Mesendoderm (in vitro differentiated cells): ENCODE measurements around the gene NXN.
A peak's percentile ranks its signal among the peaks of the same experiment; 100 is the strongest.
"Not testable (repeated sequence)": the region's sequence is repeated elsewhere in the genome, so short reads cannot be mapped to it uniquely, and the experiment has no call there.

Experiments
- DNase-seq: peaks from one replicate; pipeline ENCODE4 v3.0.0; 2013
- H2AK5ac ChIP-seq: 2 replicates; pipeline ENCODE4 v1.6.1; 2013; ENCODE audit warnings: low read length, inconsistent platforms
- H2BK120ac ChIP-seq: 2 replicates; pipeline ENCODE4 v1.6.1; 2013; ENCODE audit warnings: low read depth, mild to moderate bottlenecking, low read length, moderate library complexity, mixed read lengths
- H2BK15ac ChIP-seq: replicated peaks from 2 replicates; pipeline ENCODE4 v1.6.1; 2013; ENCODE audit warnings: low read depth, mild to moderate bottlenecking, moderate library complexity
- H2BK5ac ChIP-seq: 2 replicates; pipeline ENCODE4 v1.6.1; 2013; ENCODE audit warnings: low read length, inconsistent platforms
- H3K18ac ChIP-seq: 2 replicates; pipeline ENCODE4 v1.6.1; 2013; ENCODE audit warnings: mild to moderate bottlenecking, low read length, mixed read lengths
- H3K23ac ChIP-seq: one replicate; pipeline ENCODE4 v1.6.1; 2013; ENCODE audit warnings: low read length
- H3K27ac ChIP-seq: 2 replicates; pipeline ENCODE4 v1.5.1; 2013; ENCODE audit warnings: low read depth, mild to moderate bottlenecking, inconsistent platforms, low read length, moderate library complexity
- H3K27me3 ChIP-seq: 2 replicates; pipeline ENCODE4 v1.6.1; 2013; ENCODE audit warnings: low read length, control low read depth, mild to moderate bottlenecking, inconsistent platforms; ENCODE audit not compliant: insufficient read depth, poor library complexity
- H3K36me3 ChIP-seq: 2 replicates; pipeline ENCODE4 v1.6.1; 2013; ENCODE audit warnings: low read length, inconsistent platforms; ENCODE audit not compliant: control insufficient read depth, insufficient read depth
- H3K4ac ChIP-seq: one replicate; pipeline ENCODE4 v1.6.1; 2013; ENCODE audit warnings: low read depth, mild to moderate bottlenecking, low read length, moderate library complexity
- H3K4me1 ChIP-seq: 2 replicates; pipeline ENCODE4 v1.6.1; 2013; ENCODE audit warnings: low read depth, low read length, inconsistent platforms; ENCODE audit not compliant: control insufficient read depth
- H3K4me2 ChIP-seq: 2 replicates; pipeline ENCODE4 v1.6.1; 2013; ENCODE audit warnings: low read length
- H3K4me3 ChIP-seq: 2 replicates; pipeline ENCODE4 v1.5.1; 2013; ENCODE audit warnings: mild to moderate bottlenecking, low read length
- H3K56ac ChIP-seq: one replicate; pipeline ENCODE4 v1.6.1; 2013; ENCODE audit warnings: low read length
- H3K79me1 ChIP-seq: 2 replicates; pipeline ENCODE4 v1.6.1; 2013; ENCODE audit warnings: low read length, inconsistent platforms
- H3K79me2 ChIP-seq: 2 replicates; pipeline ENCODE4 v1.6.1; 2013; ENCODE audit warnings: mild to moderate bottlenecking, low read length; ENCODE audit not compliant: control insufficient read depth, insufficient read depth
- H3K9ac ChIP-seq: 2 replicates; pipeline ENCODE4 v1.6.1; 2013; ENCODE audit warnings: low read length, inconsistent platforms
- H4K5ac ChIP-seq: one replicate; pipeline ENCODE4 v1.6.1; 2013; ENCODE audit warnings: low read length
- H4K8ac ChIP-seq: one replicate; pipeline ENCODE4 v1.6.1; 2013; ENCODE audit warnings: low read depth, mild to moderate bottlenecking, control low read depth, low read length, moderate library complexity
- WGBS: extraction: QIAGEN DNeasy Blood & Tissue Kit; methylation state at CpG from one replicate; pipeline ENCODE4 v1.1.7; 2013; ENCODE audit warnings: low lambda C conversion rate, missing lambda C conversion rate; ENCODE audit not compliant: insufficient coverage; ENCODE audit errors: extremely low coverage; 5-methylcytosine and 5-hydroxymethylcytosine counted together

Gene NXN

GRCh38 chr17:907725-908124 is 71.9 kb downstream of the NXN start:
- Histone ChIP-seq H3K27ac (no peak overlapping the region), H3K4me2 (no peak overlapping the region), H3K79me1 (peaks cover 17% of the 10 kb centered on the region), H3K18ac (no peak overlapping the region), H3K4me1 (peaks cover 2% of the 10 kb centered on the region), H3K56ac (no peak overlapping the region), H3K9ac (no peak overlapping the region), H3K4ac (no peak overlapping the region), H2BK120ac (no peak overlapping the region), H4K5ac (no peak overlapping the region), H3K23ac (no peak overlapping the region), H3K79me2 (peaks cover 56% of the 10 kb centered on the region), H4K8ac (no peak overlapping the region), H3K27me3 (no peaks in the 10 kb centered on the region), H2BK5ac (no peak overlapping the region), H3K4me3 (no peak overlapping the region), H3K36me3 (no peaks in the 10 kb centered on the region), H2BK15ac (no peak overlapping the region), H2AK5ac (no peak overlapping the region)
- no CpG with 5 or more reads among the region's 6 CpGs for WGBS
- DNase-seq, result no peak

DNA sequence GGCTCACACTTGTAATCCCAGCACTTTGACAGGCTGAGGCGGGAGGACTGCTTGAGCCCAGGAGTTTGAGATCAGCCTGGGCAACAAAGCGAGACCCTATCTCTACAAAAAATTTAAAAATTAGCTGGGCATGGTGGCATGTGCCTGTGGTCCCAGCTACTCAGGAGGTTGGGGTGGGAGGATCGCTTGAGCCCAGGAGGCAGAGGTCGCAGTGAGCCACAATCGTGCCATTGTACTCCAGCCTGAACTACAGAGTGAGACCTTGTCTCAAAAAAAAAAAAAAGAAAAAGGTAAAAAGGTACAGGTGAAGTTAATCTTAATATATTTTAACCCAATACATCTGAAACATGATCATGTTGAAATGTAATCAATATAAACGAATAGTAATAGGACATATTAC is 73.9 kb downstream of the NXN start:
- not testable (repeated sequence) for H3K4me3 ChIP-seq, H3K27me3 ChIP-seq, H3K18ac ChIP-seq, H2BK15ac ChIP-seq, H3K9ac ChIP-seq, H3K56ac ChIP-seq, H3K4me1 ChIP-seq, H3K4ac ChIP-seq, H3K4me2 ChIP-seq, H3K23ac ChIP-seq, H2BK120ac ChIP-seq, DNase-seq, H3K36me3 ChIP-seq, H2BK5ac ChIP-seq, H4K5ac ChIP-seq, H2AK5ac ChIP-seq, H3K27ac ChIP-seq, H4K8ac ChIP-seq
- peaks cover 22% of the 10 kb centered on the region for H3K79me1 ChIP-seq
- no CpG with 5 or more reads among the region's 6 CpGs for WGBS
- peaks cover 63% of the 10 kb centered on the region for H3K79me2 ChIP-seq

DNA sequence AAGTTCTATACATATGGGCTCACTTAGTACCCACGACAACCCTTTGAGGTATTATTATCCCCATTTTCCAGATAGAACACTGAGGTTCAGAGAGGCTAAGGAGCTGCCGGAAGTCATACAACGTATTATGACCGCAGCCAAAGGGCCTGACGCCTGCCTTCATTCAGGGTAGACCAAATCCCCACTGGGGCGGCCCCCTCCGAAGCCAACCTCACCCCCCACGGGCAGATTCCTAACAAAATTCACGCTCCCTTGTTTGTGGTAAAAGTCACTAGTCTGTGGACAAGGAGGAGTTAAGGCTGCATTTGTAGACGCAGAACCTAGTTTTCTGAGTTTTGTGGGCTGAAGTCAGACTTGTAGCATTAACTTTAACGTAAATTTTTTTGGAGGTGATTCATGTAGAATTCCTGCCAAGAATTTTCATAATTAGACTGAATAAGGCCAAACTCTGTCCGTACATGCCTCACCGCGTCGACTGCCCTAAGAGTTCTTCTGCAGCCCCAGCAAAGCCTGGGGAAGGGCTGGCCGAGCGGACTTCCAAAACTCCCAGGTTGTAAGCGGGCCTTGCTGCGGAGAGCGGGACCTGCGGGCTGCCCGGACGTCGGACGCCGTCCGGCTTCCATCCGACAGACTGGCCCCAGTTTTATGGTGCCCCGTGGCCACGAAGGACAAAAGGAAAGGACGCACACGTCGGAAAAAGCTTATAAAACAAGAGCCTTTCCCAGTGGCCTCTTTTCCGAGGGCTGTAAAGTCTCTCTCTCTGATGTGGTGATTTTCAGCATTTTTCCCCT is 75.7 kb downstream of the NXN start:
- Histone ChIP-seq H4K8ac (no peak overlapping the region), H3K18ac (no peak overlapping the region), H3K4me1 (no peaks in the 10 kb centered on the region), H3K79me2 (peaks cover 66% of the 10 kb centered on the region), H3K9ac (no peak overlapping the region), H4K5ac (no peak overlapping the region), H3K27me3 (no peaks in the 10 kb centered on the region), H2BK120ac (no peak overlapping the region), H3K4me3 (no peak overlapping the region), H3K56ac (no peak overlapping the region), H3K36me3 (no peaks in the 10 kb centered on the region), H3K4ac (peak overlapping the region; percentile 62), H2BK5ac (no peak overlapping the region), H2BK15ac (no peak overlapping the region), H2AK5ac (no peak overlapping the region), H3K23ac (no peak overlapping the region), H3K27ac (no peak overlapping the region), H3K4me2 (no peak overlapping the region), H3K79me1 (peaks cover 20% of the 10 kb centered on the region)
- WGBS, result no CpG with 5 or more reads among the region's 34 CpGs
- no peak for DNase-seq

DNA sequence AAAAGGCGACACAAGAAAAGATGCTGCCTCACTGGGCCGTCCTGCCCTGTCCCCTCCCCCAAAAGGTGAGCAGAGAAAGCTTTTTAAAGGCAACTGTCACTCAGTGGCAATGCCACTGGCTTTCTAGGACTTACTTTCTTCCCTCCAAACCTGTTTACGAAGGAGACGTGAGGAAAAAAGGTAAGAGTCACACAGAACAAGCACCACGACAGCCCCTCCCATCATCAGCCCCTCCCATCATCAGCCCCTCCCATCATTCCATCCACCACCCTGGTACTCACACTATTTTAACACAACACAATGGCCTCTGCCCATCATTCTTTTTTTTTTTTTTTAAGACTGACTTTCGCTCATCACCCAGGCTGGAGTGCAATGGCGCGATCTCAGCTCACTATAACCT is 77.1 kb downstream of the NXN start:
- Histone ChIP-seq H3K9ac (no peak overlapping the region), H3K27ac (no peak overlapping the region)
- WGBS, result no CpG with 5 or more reads among the region's 8 CpGs

GRCh38 chr17:901964-902363 is 77.6 kb downstream of the NXN start:
- peaks cover 23% of the 10 kb centered on the region for H3K79me1 ChIP-seq
- H3K36me3 ChIP-seq, result no peaks in the 10 kb centered on the region
- no peak overlapping the region for H3K4me3 ChIP-seq
- no peak overlapping the region for H3K56ac ChIP-seq
- H3K18ac ChIP-seq, result no peak overlapping the region
- no peak overlapping the region for H4K8ac ChIP-seq
- H3K9ac ChIP-seq, result no peak overlapping the region
- H2BK5ac ChIP-seq, result no peak overlapping the region
- H2BK120ac ChIP-seq, result no peak overlapping the region
- H4K5ac ChIP-seq, result no peak overlapping the region
- peaks cover 63% of the 10 kb centered on the region for H3K79me2 ChIP-seq
- H2BK15ac ChIP-seq, result no peak overlapping the region
- H2AK5ac ChIP-seq, result no peak overlapping the region
- WGBS, result no CpG with 5 or more reads among the region's 21 CpGs
- no peak overlapping the region for H3K23ac ChIP-seq
- no peak overlapping the region for H3K27ac ChIP-seq
- H3K4me2 ChIP-seq, result no peak overlapping the region
- H3K4ac ChIP-seq, result no peak overlapping the region
- H3K27me3 ChIP-seq, result no peaks in the 10 kb centered on the region
- DNase-seq, result no peak
- peaks cover 2% of the 10 kb centered on the region for H3K4me1 ChIP-seq

More for the DNA sequence above, 77.1 kb downstream of the NXN start:
- DNase-seq, result no peak
- peaks cover 18% of the 10 kb centered on the region for H3K79me1 ChIP-seq
- no peaks in the 10 kb centered on the region for H3K36me3 ChIP-seq
- H2BK120ac ChIP-seq, result no peak overlapping the region
- no peak overlapping the region for H3K4me3 ChIP-seq
- no peak overlapping the region for H2BK15ac ChIP-seq
- H3K56ac ChIP-seq, result no peak overlapping the region
- no peak overlapping the region for H3K4ac ChIP-seq
- H4K5ac ChIP-seq, result no peak overlapping the region
- H2BK5ac ChIP-seq, result no peak overlapping the region
- H3K18ac ChIP-seq, result no peak overlapping the region
- no peak overlapping the region for H3K4me2 ChIP-seq
- H3K23ac ChIP-seq, result no peak overlapping the region
- peaks cover 60% of the 10 kb centered on the region for H3K79me2 ChIP-seq
- peaks cover 2% of the 10 kb centered on the region for H3K4me1 ChIP-seq
- no peaks in the 10 kb centered on the region for H3K27me3 ChIP-seq
- H4K8ac ChIP-seq, result no peak overlapping the region
- H2AK5ac ChIP-seq, result no peak overlapping the region
